Epithelial cell of esophagus (primary cell): ENCODE results near the gene NUDT14.

Source experiments
- DNase-seq: peaks from one replicate; pipeline ENCODE4 v3.0.0; 2010; ENCODE audit warnings: low read depth
- H3K4me3 ChIP-seq: 2 replicates; pipeline ENCODE4 v1.5.1; 2011; ENCODE audit warnings: mild to moderate bottlenecking, low read length, control low read depth
- CTCF ChIP-seq: IDR thresholded peaks from 2 replicates; pipeline ENCODE4 v1.5.1; 2011; ENCODE audit warnings: low read depth, mild to moderate bottlenecking, low read length, control low read depth, inconsistent platforms; ENCODE audit not compliant: insufficient read depth; ENCODE audit errors: missing control alignments

The NUDT14 gene

GRCh38 chr14:105218611-105219010 lies 37.5 kb upstream of the NUDT14 start:
- no peak for TF ChIP-seq CTCF
- no peak for DNase-seq
- no peak overlapping the region for H3K4me3 ChIP-seq

GRCh38 chr14:105217774-105218173 lies 36.7 kb upstream of the NUDT14 start:
- TF ChIP-seq CTCF: no peak
- DNase-seq: no peak
- H3K4me3 ChIP-seq: no peak overlapping the region

GRCh38 chr14:105216490-105217247 lies 35.6 kb upstream of the NUDT14 start:
- no peak for DNase-seq
- no peak overlapping the region for H3K4me3 ChIP-seq
- no peak for TF ChIP-seq CTCF

- no peak for TF ChIP-seq CTCF
- no peak for DNase-seq
- H3K4me3 ChIP-seq: no peak overlapping the region
Observed at GRCh38 chr14:105215602-105216001, 34.5 kb upstream of the NUDT14 start.

GRCh38 chr14:105214324-105214915 lies 33.3 kb upstream of the NUDT14 start:
- no peak overlapping the region for H3K4me3 ChIP-seq
- TF ChIP-seq CTCF: no peak
- no peak for DNase-seq

- no peak for DNase-seq
- H3K4me3 ChIP-seq: no peak overlapping the region
- no peak for TF ChIP-seq CTCF
Observed at GRCh38 chr14:105213361-105213760, 32.2 kb upstream of the NUDT14 start.
